ENCODE measurements around the gene FHL5.
"Not testable (repeated sequence)": the region's sequence is repeated elsewhere in the genome, so short reads cannot be mapped to it uniquely, and the experiment has no call there.

The FHL5 gene

DNA sequence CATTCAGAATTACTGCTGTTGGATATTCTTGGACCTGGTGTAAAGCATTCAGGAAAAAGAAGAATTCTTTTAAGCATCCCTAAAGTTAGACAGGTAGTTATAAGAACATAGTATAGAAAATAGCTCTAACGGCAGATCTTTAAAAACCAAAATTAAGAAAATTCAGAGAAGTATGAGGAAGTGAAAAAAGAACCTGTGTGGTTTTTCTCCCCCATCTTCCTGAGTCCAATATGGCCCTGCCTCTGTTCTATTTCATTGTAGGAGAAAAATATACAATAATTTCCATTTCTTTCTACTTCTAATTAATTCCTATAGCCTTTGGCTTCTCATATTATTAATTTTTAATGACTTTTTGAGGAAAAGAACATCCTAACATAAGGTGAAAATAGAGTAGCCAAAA, 47.1 kb downstream of the FHL5 start:
- no peak for DNase-seq (ENCODE audit: low read depth in 1 of 2, low spot score in 1 of 2)

DNA sequence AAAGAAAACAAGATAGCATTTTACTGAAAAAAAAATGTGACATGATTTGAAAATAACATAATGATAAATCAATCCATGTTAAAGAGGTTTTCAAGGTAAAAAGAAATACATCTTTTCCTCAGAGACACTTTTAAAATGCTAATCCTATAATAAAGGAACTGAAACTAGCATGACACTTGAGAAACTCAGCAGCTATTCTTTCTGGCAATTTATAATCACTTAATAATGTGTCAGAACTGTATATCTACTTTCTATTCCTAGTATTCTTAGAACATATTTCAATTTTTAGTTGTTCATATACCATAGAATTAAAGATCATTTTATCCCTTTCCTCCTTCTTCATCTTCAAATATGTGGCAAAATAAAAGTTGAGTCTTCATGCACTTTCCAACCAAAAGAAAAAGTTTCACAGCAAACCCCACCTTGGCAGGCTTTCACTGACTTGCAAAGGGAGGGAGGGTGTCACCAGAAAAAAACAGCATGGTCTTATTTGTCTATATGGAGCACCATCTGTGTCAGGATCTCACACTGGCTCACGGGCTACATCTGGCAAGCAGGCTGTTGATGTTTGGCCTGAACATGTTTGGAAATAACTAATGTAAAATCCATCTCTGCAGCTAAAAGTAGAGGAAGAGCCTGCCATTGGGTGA, 48.5 kb downstream of the FHL5 start:
- DNase-seq (ENCODE audit: low read depth in 1 of 2, low spot score in 1 of 2): no peak

DNA sequence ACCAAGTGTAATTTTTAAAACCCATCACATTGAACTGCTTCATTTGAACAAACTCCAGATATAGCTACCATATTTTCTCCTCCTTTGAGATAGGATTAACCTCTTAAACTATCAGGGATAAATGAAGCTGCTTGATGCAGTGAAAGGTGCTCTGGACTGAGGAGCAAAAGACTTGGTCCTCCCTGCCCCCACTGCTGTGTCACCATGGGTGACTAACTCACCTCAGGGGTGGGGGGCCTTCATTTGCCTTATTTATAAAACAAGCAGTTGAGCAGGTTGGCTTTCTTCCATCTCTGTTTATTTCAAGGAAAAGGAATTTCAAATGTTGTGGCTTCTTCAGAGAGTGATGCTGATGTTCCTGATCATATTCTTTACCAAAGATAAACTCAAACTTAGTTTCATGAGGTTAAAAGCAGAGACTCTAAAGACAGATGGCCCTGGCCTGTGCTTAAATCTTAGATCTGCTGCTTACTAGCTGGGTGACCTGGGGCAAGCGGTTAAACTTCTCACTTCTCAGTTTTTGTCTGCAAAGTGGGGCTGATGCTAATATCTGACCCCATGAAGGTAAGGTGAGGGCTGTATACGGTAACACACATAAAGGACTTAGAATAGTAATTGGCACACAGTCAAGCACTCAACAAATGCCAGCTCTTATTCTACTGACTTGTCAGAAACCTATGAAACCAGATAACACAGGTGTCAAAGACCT, 50.5 kb downstream of the FHL5 start:
- no peak for DNase-seq (ENCODE audit: low read depth in 1 of 2, low spot score in 1 of 2)

DNA sequence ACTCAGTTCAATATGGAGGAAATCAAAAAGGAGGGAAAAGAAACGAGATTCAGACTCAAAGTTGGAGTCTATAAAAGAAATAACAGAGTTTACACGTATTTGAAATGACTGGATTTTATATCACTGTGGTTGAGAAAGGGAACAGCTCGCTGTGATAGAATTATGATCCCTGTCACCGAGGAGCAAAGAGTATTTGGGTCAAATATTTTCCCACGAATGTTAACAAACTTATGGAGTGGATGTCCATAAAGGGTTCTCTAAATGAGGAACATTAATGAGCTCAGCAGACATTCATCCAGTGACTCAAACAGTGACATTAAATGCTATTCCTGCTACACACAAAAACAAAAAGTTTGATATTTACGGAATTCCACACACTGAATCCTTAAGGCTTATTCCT, 57.9 kb downstream of the FHL5 start:
- no peak for DNase-seq (ENCODE audit: low read depth in 1 of 2, low spot score in 1 of 2)

DNA sequence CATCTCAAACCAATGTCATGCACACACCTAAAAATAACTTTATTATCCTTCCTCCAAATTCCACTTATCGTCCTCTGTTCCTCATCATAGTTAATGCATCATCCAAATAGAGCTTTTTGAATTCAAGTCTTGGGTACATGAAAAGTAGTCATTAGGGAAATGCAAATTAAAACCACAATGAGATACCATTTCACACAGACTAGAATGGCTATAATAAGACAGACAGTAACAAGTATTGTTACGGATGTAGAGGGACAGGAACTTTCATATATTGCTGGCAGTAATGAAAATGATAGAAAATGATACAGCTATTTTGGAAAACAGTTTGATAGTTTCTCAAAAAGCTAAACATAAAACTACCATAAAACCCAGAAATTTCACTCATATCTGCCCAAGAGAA, 59.1 kb downstream of the FHL5 start:
- DNase-seq (ENCODE audit: low read depth in 1 of 2, low spot score in 1 of 2): no peak

DNA sequence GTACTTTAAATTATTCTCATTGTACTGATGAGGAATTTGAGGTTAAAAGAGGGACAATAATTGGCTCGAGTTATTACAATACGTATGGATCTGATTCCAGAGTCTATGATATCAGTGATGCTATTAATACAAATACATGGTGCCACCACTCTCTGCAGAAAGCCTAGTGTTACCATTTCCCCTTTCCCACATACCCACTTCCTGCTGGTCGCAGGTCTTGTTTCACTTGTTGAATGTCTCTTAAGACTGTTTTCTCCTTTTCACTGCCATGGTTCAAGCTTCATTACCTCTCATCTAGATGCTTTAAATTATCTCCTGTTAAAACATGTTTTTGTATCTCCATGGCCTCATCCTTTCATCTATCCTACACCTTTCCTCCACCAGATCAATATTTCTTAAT, 62.0 kb downstream of the FHL5 start:
- no peak for DNase-seq (ENCODE audit: low read depth in 1 of 2, low spot score in 1 of 2)

DNA sequence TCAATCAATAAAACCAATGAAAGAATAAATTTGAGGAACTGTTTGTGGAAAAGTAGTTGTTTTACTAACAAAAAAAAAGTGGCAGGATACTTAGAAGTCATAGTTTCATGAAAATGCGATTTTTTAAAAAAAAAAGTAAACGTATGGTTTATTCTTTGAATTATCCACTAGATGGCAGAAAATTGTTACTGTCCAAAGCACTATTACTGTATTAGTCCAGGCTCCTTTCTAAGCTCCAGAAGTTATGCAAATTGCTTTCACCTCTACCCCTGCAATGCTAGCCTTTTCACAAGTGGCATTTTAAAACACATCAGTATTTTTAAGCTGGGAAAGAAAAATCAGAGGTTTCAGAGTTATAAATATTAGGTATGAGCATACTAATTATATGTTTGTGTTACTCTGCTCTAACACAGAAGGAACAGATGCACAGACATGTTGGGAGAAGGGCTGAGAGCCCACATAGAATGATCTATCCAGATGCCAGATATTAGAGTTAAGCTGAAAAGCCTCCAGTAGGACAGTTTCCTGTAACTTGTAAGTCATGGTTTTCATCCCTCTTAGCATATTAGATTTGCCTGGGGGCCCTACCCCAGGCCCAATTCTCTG, 63.9 kb downstream of the FHL5 start:
- DNase-seq (ENCODE audit: low read depth in 1 of 2, low spot score in 1 of 2): no peak

DNA sequence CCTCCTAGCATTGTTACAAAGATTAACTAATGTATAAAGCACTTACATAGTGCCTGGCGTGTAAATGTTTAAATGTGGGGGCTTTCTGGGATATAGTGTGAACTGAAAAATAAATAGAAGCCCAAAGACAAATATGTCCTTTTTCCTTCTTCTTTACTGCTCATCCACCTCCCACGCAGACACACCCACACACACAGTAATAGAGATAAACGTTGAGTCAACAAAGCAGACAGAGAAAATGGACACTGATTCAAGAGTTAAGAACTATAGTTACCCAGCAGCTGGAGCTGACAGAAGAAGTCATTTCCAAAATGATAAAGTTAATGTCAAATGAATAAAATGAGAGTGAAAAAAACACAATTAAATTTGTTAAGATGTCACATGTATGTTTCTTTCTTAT, 68.3 kb downstream of the FHL5 start:
- no peak for DNase-seq (ENCODE audit: low read depth in 1 of 2, low spot score in 1 of 2)

DNA sequence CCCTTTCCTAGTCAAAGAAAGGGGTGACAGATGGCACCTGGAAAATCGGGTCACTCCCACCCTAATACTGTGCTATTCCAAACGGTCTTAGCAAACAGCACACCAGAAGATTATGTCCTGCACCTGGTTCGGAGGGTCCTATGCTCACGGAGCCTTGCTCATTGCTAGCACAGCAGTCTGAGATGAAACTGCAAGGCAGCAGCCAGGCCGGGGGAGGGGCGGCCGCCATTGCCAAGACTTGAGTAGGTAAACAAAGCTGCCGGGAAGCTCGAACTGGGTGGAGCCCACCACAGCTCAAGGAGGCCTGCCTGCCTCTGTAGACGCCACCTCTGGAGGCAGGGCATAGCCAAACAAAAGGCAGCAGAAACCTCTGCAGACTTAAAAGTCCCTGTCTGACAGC, 75.1 kb downstream of the FHL5 start:
- DNase-seq (ENCODE audit: low read depth in 1 of 2, low spot score in 1 of 2): not testable (repeated sequence)

DNA sequence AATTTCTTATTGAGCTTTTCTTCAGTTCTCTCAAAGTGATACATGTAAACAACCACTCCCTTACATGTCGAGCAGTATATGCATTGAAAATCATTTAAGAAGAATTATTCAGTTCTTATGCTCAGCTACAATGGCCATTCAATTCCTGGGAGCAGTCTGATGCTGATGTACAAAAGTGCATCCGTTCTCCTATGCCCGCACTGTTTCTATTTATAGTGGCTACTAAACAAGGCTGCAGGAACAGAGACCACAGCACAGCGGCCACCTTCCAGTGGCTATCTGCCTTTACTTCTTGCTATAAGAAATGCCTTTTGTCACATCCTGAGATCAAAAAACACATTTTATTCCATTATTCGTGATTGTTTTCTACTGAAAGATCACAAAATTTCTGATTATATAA, 82.2 kb downstream of the FHL5 start:
- DNase-seq (ENCODE audit: low read depth in 1 of 2, low spot score in 1 of 2): no peak

DNA sequence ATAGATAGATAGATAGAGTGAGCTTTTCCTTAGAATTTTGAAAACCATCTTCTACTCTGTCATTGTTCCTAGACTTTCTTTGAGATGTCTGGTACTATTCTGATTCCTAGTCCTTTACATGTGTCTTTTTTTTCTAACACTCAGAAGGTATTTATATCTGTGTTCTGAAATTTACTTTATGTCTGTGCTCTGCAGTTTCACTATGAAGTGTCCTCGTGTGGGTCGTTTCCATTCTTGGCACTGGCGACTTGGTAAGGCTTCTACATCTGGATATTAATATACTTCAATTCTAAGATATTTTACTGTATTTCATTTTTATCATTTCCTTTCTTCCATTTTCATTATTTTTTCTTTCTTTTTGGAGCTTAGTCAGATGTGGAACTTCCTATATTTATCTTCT, 87.0 kb downstream of the FHL5 start:
- no peak for DNase-seq (ENCODE audit: low read depth in 1 of 2, low spot score in 1 of 2)

DNA sequence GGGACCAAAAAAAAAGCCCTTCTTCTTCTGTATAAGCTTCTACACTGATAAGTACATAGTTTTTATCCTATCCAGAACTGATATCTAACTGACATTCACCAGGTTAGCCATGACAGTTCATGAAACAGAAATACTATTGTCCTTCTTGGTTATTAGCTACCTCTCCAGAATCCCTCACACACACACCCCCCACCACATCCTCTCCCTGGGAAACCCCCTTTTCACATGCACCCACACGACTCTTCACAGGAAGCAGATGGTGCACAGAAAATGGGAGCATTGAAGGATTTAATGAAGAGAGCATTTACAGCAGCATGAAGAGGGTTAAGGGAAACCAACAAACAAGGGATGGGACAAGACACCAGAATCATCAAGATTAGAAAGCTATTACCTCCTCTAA, 88.9 kb downstream of the FHL5 start:
- no peak for DNase-seq (ENCODE audit: low read depth in 1 of 2, low spot score in 1 of 2)

DNA sequence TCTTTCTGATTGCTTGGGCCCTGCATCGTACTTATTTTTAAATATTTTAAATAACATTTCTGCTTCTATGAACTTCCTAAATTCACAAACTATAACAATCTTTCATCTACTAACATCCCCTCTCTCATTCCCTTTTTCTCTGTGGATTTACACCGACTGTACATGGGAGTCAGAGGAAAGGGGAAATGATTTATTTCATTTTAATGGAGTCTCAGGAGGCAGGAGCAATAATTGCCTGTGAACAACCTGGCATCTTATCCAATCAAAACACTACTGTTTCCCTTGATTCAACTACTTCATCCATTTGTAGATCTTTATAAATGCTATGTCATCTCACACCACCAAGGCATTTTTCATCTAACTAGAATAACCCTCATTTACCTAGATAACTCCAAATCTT, 89.6 kb downstream of the FHL5 start:
- no peak for DNase-seq (ENCODE audit: low read depth in 1 of 2, low spot score in 1 of 2)

DNA sequence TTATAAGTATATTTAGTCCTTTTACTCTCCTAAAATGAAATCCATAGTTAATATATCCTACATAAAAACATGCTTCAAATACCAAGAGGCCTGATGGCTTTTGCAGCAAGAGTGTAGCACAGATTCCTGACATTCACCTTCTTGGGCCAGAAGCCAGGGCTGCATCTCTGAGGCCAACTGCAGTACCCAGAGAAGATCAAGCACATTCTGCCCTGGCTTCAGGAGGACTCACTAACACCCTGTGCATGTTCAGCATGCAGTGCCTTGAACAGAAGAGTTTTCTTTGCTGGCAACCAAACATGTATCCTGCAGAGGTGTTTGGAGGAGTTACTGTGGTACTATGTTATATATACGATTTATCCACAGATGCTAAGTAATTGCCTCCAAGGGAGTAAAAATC, 90.3 kb downstream of the FHL5 start:
- no peak for DNase-seq (ENCODE audit: low read depth in 1 of 2, low spot score in 1 of 2)

DNA sequence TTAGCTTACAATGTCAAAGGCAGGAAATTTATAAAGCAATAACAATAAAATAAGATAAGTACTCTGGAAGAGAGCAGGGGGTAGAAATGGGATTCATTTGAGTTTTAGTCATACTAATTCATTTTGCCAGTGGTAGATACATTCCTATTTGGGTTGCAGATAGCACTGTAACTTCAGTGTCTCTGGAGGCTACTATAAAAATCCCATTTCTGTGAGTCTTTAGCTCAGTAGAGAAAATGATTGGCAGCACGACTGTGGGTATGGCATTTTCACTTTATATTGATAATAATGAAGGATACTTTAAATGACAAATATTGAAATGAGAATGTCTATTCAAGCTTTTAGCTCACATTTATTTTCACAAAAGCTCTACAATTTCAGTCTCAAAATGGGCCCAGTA, 93.6 kb downstream of the FHL5 start:
- no peak for DNase-seq (ENCODE audit: low read depth in 1 of 2, low spot score in 1 of 2)

DNA sequence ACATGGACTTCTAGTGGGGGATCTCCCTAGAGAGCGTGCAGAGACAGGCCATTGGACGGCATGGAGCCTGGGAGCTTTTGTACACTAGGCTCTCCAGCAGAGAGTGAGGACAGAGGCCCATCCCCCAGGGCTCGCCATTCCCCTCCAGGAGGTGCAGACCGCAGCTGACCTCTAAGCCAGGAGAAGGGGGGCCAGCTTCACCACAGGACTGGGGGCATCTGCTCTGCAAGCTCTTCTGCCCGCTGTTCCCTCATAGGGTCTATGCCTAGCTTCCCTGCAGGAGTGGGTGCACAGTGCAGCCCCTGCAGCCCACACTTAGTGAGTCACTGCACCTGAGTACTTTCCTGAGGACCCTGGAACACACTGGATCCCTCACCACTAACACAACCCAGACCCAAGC, 94.4 kb downstream of the FHL5 start:
- no peak for DNase-seq (ENCODE audit: low read depth in 1 of 2, low spot score in 1 of 2)

DNA sequence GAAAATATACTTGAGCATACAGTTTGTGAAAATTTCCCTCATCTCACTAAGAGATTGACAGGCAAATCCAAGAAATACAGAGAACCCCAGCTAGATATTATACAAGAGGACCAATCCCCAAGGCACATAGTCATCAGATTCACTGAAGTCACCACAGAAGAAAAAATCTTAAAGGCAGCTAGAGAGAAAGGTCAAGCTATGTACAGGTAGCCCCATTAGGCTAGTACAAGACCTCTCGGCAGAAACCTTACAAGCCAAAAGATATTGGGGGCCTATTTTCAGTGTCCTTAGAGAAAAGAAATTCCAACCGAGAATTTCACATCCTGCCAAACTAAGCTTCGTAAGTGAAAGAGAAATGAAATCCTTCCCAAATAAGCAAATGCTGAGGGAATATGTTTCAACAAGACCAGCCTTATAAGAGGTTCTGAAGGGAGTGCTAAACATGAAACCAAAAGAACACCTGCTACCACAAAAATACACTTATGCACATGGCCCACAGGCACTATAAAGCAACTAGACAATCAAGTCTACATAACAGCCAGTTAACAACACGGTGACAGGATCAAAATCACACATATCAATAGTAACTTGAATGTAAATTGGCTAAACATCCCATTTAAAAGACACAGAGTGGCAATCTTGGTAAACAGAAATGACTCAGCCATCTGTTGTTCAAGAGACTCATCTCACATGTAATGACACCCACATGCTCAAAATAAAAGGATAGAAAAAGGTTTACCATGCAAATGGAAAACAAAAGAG, 96.3 kb downstream of the FHL5 start:
- no peak for DNase-seq (ENCODE audit: low read depth in 1 of 2, low spot score in 1 of 2)

Measured in activated T-helper 1 cell treated with anti-CD3 and anti-CD28 coated beads, Interleukin-2, amount 50 U/mL, for 16 hours (primary cell).